Measurements from ENCODE around the gene ADGRL3. TPM values are rescaled to one million over a fixed set of nuclear protein-coding genes. Genes with fewer than 3 reads are reported as not detected.

ADGRL3 gene
- total RNA-seq, 1 experiment from 2014 or later, result not detected

GRCh38 chr4:62003695-62004094 is 803.6 kb downstream of the ADGRL3 start:
- Histone ChIP-seq H3K4me3 (ENCODE audit: low read length) (no peak overlapping the region), H3K9ac (ENCODE audit: low read length) (no peak overlapping the region), H3K4me1 (ENCODE audit: low read length) (no peaks in the 10 kb centered on the region), H3K36me3 (ENCODE audit: insufficient read depth, low read length) (no peaks in the 10 kb centered on the region), H3K4me2 (ENCODE audit: low read depth, low read length, poor library complexity, severe bottlenecking) (no peak overlapping the region), H3K27me3 (ENCODE audit: low read length) (no peaks in the 10 kb centered on the region), H3K79me2 (ENCODE audit: low read length) (no peaks in the 10 kb centered on the region), H2AFZ (ENCODE audit: low read length) (no peak overlapping the region), H3K9me2 (replicated peaks; ENCODE audit: insufficient read depth, low read length) (no peaks in the 10 kb centered on the region), H3K9me3 (ENCODE audit: low read length) (peaks cover 6% of the 10 kb centered on the region), H4K20me1 (ENCODE audit: insufficient read depth, low read depth, low read length) (no peaks in the 10 kb centered on the region), H3K27ac (ENCODE audit: low read length) (no peak overlapping the region)
- no peak for DNase-seq

- Histone ChIP-seq H3K9ac (ENCODE audit: low read length) (no peak overlapping the region), H3K27me3 (ENCODE audit: low read length) (no peaks in the 10 kb centered on the region), H4K20me1 (ENCODE audit: insufficient read depth, low read depth, low read length) (no peaks in the 10 kb centered on the region), H3K9me2 (replicated peaks; ENCODE audit: insufficient read depth, low read length) (no peaks in the 10 kb centered on the region), H3K79me2 (ENCODE audit: low read length) (no peaks in the 10 kb centered on the region), H3K4me2 (ENCODE audit: low read depth, low read length, poor library complexity, severe bottlenecking) (no peak overlapping the region), H3K27ac (ENCODE audit: low read length) (no peak overlapping the region), H3K4me3 (ENCODE audit: low read length) (no peak overlapping the region), H2AFZ (ENCODE audit: low read length) (no peak overlapping the region), H3K36me3 (ENCODE audit: insufficient read depth, low read length) (no peaks in the 10 kb centered on the region), H3K4me1 (ENCODE audit: low read length) (no peaks in the 10 kb centered on the region), H3K9me3 (ENCODE audit: low read length) (peaks cover 6% of the 10 kb centered on the region)
- no peak for DNase-seq
Observed at GRCh38 chr4:62004881-62005280, 804.8 kb downstream of the ADGRL3 start.

GRCh38 chr4:62006108-62006507 is 806.0 kb downstream of the ADGRL3 start:
- H3K79me2 ChIP-seq (ENCODE audit: low read length), result no peaks in the 10 kb centered on the region
- no peak overlapping the region for H3K4me2 ChIP-seq (ENCODE audit: low read depth, low read length, poor library complexity, severe bottlenecking)
- no peaks in the 10 kb centered on the region for H3K27me3 ChIP-seq (ENCODE audit: low read length)
- no peaks in the 10 kb centered on the region for H3K36me3 ChIP-seq (ENCODE audit: insufficient read depth, low read length)
- DNase-seq, result no peak
- peaks cover 6% of the 10 kb centered on the region for H3K9me3 ChIP-seq (ENCODE audit: low read length)
- no peaks in the 10 kb centered on the region for H4K20me1 ChIP-seq (ENCODE audit: insufficient read depth, low read depth, low read length)
- H3K4me1 ChIP-seq (ENCODE audit: low read length), result no peaks in the 10 kb centered on the region
- no peak overlapping the region for H3K4me3 ChIP-seq (ENCODE audit: low read length)
- no peaks in the 10 kb centered on the region for H3K9me2 ChIP-seq (replicated peaks; ENCODE audit: insufficient read depth, low read length)
- no peak overlapping the region for H2AFZ ChIP-seq (ENCODE audit: low read length)
- no peak overlapping the region for H3K27ac ChIP-seq (ENCODE audit: low read length)
- no peak overlapping the region for H3K9ac ChIP-seq (ENCODE audit: low read length)

- Histone ChIP-seq H3K9me3 (ENCODE audit: low read length) (peaks cover 17% of the 10 kb centered on the region), H3K36me3 (ENCODE audit: insufficient read depth, low read length) (no peaks in the 10 kb centered on the region), H3K4me3 (ENCODE audit: low read length) (no peak overlapping the region), H3K27me3 (ENCODE audit: low read length) (no peaks in the 10 kb centered on the region), H3K4me1 (ENCODE audit: low read length) (no peaks in the 10 kb centered on the region), H3K9ac (ENCODE audit: low read length) (no peak overlapping the region), H3K4me2 (ENCODE audit: low read depth, low read length, poor library complexity, severe bottlenecking) (no peak overlapping the region), H3K27ac (ENCODE audit: low read length) (no peak overlapping the region), H3K9me2 (replicated peaks; ENCODE audit: insufficient read depth, low read length) (no peaks in the 10 kb centered on the region), H3K79me2 (ENCODE audit: low read length) (no peaks in the 10 kb centered on the region), H4K20me1 (ENCODE audit: insufficient read depth, low read depth, low read length) (no peaks in the 10 kb centered on the region), H2AFZ (ENCODE audit: low read length) (no peak overlapping the region)
- DNase-seq, result no peak
Observed at GRCh38 chr4:62015043-62015739, 815.1 kb downstream of the ADGRL3 start.

- no peak for DNase-seq
- H4K20me1 ChIP-seq (ENCODE audit: insufficient read depth, low read depth, low read length), result no peaks in the 10 kb centered on the region
- H3K4me1 ChIP-seq (ENCODE audit: low read length), result no peaks in the 10 kb centered on the region
- H3K9ac ChIP-seq (ENCODE audit: low read length), result no peak overlapping the region
- H3K36me3 ChIP-seq (ENCODE audit: insufficient read depth, low read length), result no peaks in the 10 kb centered on the region
- H3K9me2 ChIP-seq (replicated peaks; ENCODE audit: insufficient read depth, low read length), result no peaks in the 10 kb centered on the region
- H3K27me3 ChIP-seq (ENCODE audit: low read length), result no peaks in the 10 kb centered on the region
- 0 out of 2 replicates have a peak overlapping the region, but pooled peaks have one; percentile 12 for H3K4me3 ChIP-seq (ENCODE audit: low read length)
- peaks cover 17% of the 10 kb centered on the region for H3K9me3 ChIP-seq (ENCODE audit: low read length)
- H2AFZ ChIP-seq (ENCODE audit: low read length), result no peak overlapping the region
- H3K4me2 ChIP-seq (ENCODE audit: low read depth, low read length, poor library complexity, severe bottlenecking), result no peak overlapping the region
- H3K79me2 ChIP-seq (ENCODE audit: low read length), result no peaks in the 10 kb centered on the region
- H3K27ac ChIP-seq (ENCODE audit: low read length), result no peak overlapping the region
Observed at GRCh38 chr4:62018537-62018936, 818.4 kb downstream of the ADGRL3 start.

DNA sequence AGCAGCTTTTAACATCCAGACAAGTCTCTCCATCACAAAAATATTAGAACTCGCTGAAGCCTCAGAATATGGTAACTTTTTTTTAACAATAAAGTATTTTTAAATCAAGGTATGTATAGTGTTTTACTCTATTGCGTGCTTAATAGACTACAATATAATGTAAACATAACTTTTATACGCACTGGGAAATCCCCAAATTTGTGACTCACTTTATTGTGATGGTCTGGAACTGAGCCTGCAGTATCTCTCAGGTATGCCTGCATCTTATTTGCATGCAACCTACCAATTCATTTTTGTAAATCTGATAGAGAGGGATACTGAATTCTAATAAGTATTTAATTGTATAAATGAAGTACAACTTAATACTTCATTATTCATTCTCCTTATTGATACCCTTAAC is 823.5 kb downstream of the ADGRL3 start:
- Histone ChIP-seq H3K4me1 (ENCODE audit: low read length) (no peaks in the 10 kb centered on the region), H3K27me3 (ENCODE audit: low read length) (no peaks in the 10 kb centered on the region), H2AFZ (ENCODE audit: low read length) (no peak overlapping the region), H3K4me2 (ENCODE audit: low read depth, low read length, poor library complexity, severe bottlenecking) (no peak overlapping the region), H3K27ac (ENCODE audit: low read length) (no peak overlapping the region), H3K36me3 (ENCODE audit: insufficient read depth, low read length) (no peaks in the 10 kb centered on the region), H3K9me3 (ENCODE audit: low read length) (peaks cover 31% of the 10 kb centered on the region), H3K79me2 (ENCODE audit: low read length) (no peaks in the 10 kb centered on the region), H3K4me3 (ENCODE audit: low read length) (no peak overlapping the region), H3K9ac (ENCODE audit: low read length) (no peak overlapping the region), H3K9me2 (replicated peaks; ENCODE audit: insufficient read depth, low read length) (no peaks in the 10 kb centered on the region; the same call in 1 of the 2 replicates), H4K20me1 (ENCODE audit: insufficient read depth, low read depth, low read length) (no peaks in the 10 kb centered on the region)
- DNase-seq, result no peak

DNA sequence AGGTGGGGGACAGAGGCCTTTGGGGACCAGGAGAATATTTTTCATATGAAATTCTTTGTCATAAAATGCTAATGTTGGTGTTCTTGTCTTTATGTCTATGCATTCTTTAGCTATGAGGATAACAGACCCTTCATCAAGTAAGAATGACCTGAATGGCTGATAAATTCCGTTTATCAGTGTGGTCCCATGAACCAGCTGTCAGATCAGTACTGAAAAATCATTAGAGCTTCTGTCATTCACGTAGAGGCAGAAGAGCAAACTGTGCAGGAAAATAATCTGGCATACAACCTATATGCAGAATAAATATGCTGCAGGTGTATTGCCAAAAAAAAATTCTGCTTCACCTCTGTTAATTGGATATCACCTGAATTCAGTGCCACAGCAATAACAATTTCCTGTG is 828.6 kb downstream of the ADGRL3 start:
- no peak overlapping the region for H3K9ac ChIP-seq (ENCODE audit: low read length)
- H2AFZ ChIP-seq (ENCODE audit: low read length), result no peak overlapping the region
- no peaks in the 10 kb centered on the region for H3K36me3 ChIP-seq (ENCODE audit: insufficient read depth, low read length)
- no peaks in the 10 kb centered on the region for H3K27me3 ChIP-seq (ENCODE audit: low read length)
- no peaks in the 10 kb centered on the region for H4K20me1 ChIP-seq (ENCODE audit: insufficient read depth, low read depth, low read length)
- no peak overlapping the region for H3K4me3 ChIP-seq (ENCODE audit: low read length)
- H3K4me2 ChIP-seq (ENCODE audit: low read depth, low read length, poor library complexity, severe bottlenecking), result no peak overlapping the region
- no peaks in the 10 kb centered on the region for H3K79me2 ChIP-seq (ENCODE audit: low read length)
- H3K4me1 ChIP-seq (ENCODE audit: low read length), result no peaks in the 10 kb centered on the region
- H3K27ac ChIP-seq (ENCODE audit: low read length), result no peak overlapping the region
- DNase-seq, result no peak
- H3K9me2 ChIP-seq (replicated peaks; ENCODE audit: insufficient read depth, low read length), result no peaks in the 10 kb centered on the region; the same call in 1 of the 2 replicates
- peaks cover 39% of the 10 kb centered on the region for H3K9me3 ChIP-seq (ENCODE audit: low read length)

GRCh38 chr4:62030958-62031357 is 830.8 kb downstream of the ADGRL3 start:
- Histone ChIP-seq H3K9me2 (replicated peaks; ENCODE audit: insufficient read depth, low read length) (no peaks in the 10 kb centered on the region), H3K9ac (ENCODE audit: low read length) (no peak overlapping the region), H3K4me3 (ENCODE audit: low read length) (no peak overlapping the region), H3K27ac (ENCODE audit: low read length) (no peak overlapping the region), H3K4me1 (ENCODE audit: low read length) (no peaks in the 10 kb centered on the region), H2AFZ (ENCODE audit: low read length) (no peak overlapping the region), H4K20me1 (ENCODE audit: insufficient read depth, low read depth, low read length) (no peaks in the 10 kb centered on the region), H3K27me3 (ENCODE audit: low read length) (no peaks in the 10 kb centered on the region), H3K36me3 (ENCODE audit: insufficient read depth, low read length) (no peaks in the 10 kb centered on the region), H3K79me2 (ENCODE audit: low read length) (no peaks in the 10 kb centered on the region), H3K4me2 (ENCODE audit: low read depth, low read length, poor library complexity, severe bottlenecking) (no peak overlapping the region), H3K9me3 (ENCODE audit: low read length) (peaks cover 46% of the 10 kb centered on the region)
- no peak for DNase-seq
